ENCODE data around the gene NKPD1.

The NKPD1 gene

GRCh38 chr19:45191375-45191774, 30.6 kb upstream of the NKPD1 start:
- TF ChIP-seq CTCF (IDR thresholded peaks at IDR 0.05; ENCODE audit: low read depth, low read length, missing control alignments) = no peak
- DNase-seq (ENCODE audit: extremely low read depth, low read depth) = no peak
- no peak overlapping the region for H3K4me3 ChIP-seq (replicated peaks; ENCODE audit: low read depth, low read length)

GRCh38 chr19:45189971-45190370, 29.2 kb upstream of the NKPD1 start:
- no peak for TF ChIP-seq CTCF (IDR thresholded peaks at IDR 0.05; ENCODE audit: low read depth, low read length, missing control alignments)
- H3K4me3 ChIP-seq (replicated peaks; ENCODE audit: low read depth, low read length) = no peak overlapping the region
- DNase-seq (ENCODE audit: extremely low read depth, low read depth) = no peak

GRCh38 chr19:45187421-45188100, 26.8 kb upstream of the NKPD1 start:
- DNase-seq (ENCODE audit: extremely low read depth, low read depth) = no peak
- TF ChIP-seq CTCF (IDR thresholded peaks at IDR 0.05; ENCODE audit: low read depth, low read length, missing control alignments) = peak; percentile 54

GRCh38 chr19:45186509-45187334, 25.9 kb upstream of the NKPD1 start:
- H3K4me3 ChIP-seq (replicated peaks; ENCODE audit: low read depth, low read length) = no peak overlapping the region
- no peak for DNase-seq (ENCODE audit: extremely low read depth, low read depth)

More at GRCh38 chr19:45187421-45188100, 26.8 kb upstream of the NKPD1 start:
- H3K4me3 ChIP-seq (replicated peaks; ENCODE audit: low read depth, low read length) = no peak overlapping the region

GRCh38 chr19:45184115-45184514, 23.3 kb upstream of the NKPD1 start:
- TF ChIP-seq CTCF (IDR thresholded peaks at IDR 0.05; ENCODE audit: low read depth, low read length, missing control alignments) = no peak
- DNase-seq (ENCODE audit: extremely low read depth, low read depth) = no peak
- H3K4me3 ChIP-seq (replicated peaks; ENCODE audit: low read depth, low read length) = no peak overlapping the region

More at GRCh38 chr19:45186509-45187334, 25.9 kb upstream of the NKPD1 start:
- no peak for TF ChIP-seq CTCF (IDR thresholded peaks at IDR 0.05; ENCODE audit: low read depth, low read length, missing control alignments)

- no peak for TF ChIP-seq CTCF (IDR thresholded peaks at IDR 0.05; ENCODE audit: low read depth, low read length, missing control alignments)
- no peak for DNase-seq (ENCODE audit: extremely low read depth, low read depth)
- H3K4me3 ChIP-seq (replicated peaks; ENCODE audit: low read depth, low read length) = no peak overlapping the region
These were observed 22.0 kb upstream of the NKPD1 start for GRCh38 chr19:45182758-45183157.

Measured in HFF-Myc (cell line).